GM23338 (cell line): ENCODE results near the gene UMODL1. TPM values are rescaled to one million over a fixed set of nuclear protein-coding genes. Genes with fewer than 3 reads are reported as not detected.

Experiments
- ATAC-seq: fragments of 200-7000 bp; cut with Tn5 transposase; 3 replicates; pipeline ENCODE4 v1.9.1; 2020
- DNase-seq: peaks from one replicate; pipeline ENCODE4 v3.0.0-alpha.2; 2015; ENCODE audit warnings: low spot score
- H2AFZ ChIP-seq: fragments of 200-600 bp; sonication (generic); 2 replicates; pipeline ENCODE4 v1.8.0; 2016; ENCODE audit warnings: antibody characterized with exemption, mild to moderate bottlenecking, moderate library complexity
- H3F3A ChIP-seq: fragments of 200-600 bp; sonication (generic); replicated peaks from 2 replicates; pipeline ENCODE4 v1.8.0; 2017; ENCODE audit warnings: antibody characterized with exemption, mixed run types, low read depth
- H3K27ac ChIP-seq: fragments of 200-600 bp; sonication (generic); 2 replicates; pipeline ENCODE4 v1.6.1; 2016; ENCODE audit warnings: low read depth
- H3K27me3 ChIP-seq: fragments of 200-600 bp; sonication (generic); 2 replicates; pipeline ENCODE4 v1.8.0; 2016; ENCODE audit warnings: mild to moderate bottlenecking, mixed run types, moderate library complexity; ENCODE audit not compliant: insufficient read depth
- H3K36me3 ChIP-seq: fragments of 200-600 bp; sonication (generic); 2 replicates; pipeline ENCODE4 v1.8.0; 2016; ENCODE audit warnings: mild to moderate bottlenecking; ENCODE audit not compliant: insufficient read depth
- H3K4me1 ChIP-seq: fragments of 200-600 bp; sonication (generic); 2 replicates; pipeline ENCODE4 v1.8.0; 2016; ENCODE audit warnings: mild to moderate bottlenecking, moderate library complexity; ENCODE audit not compliant: insufficient read depth
- H3K4me2 ChIP-seq: fragments of 200-600 bp; sonication (generic); 2 replicates; pipeline ENCODE4 v1.7.1; 2017; ENCODE audit warnings: mixed run types
- H3K4me3 ChIP-seq: fragments of 200-600 bp; sonication (generic); 2 replicates; pipeline ENCODE4 v1.6.1; 2016; ENCODE audit warnings: mixed run types
- H3K79me2 ChIP-seq: fragments of 200-600 bp; sonication (generic); replicated peaks from 2 replicates; pipeline ENCODE4 v1.8.0; 2017; ENCODE audit warnings: mild to moderate bottlenecking; ENCODE audit not compliant: insufficient read depth
- H3K9me2 ChIP-seq: fragments of 200-600 bp; sonication (generic); 2 replicates; pipeline ENCODE4 v1.8.0; 2017; ENCODE audit not compliant: insufficient read depth
- H4K20me1 ChIP-seq: fragments of 200-600 bp; sonication (generic); replicated peaks from 2 replicates; pipeline ENCODE4 v1.8.0; 2017; ENCODE audit warnings: mild to moderate bottlenecking; ENCODE audit not compliant: insufficient read depth
- H3K27ac Mint-ChIP-seq: 2 replicates; pipeline ENCODE4 v1.8.0; 2020; ENCODE audit warnings: inconsistent platforms, mild to moderate bottlenecking, moderate library complexity, mixed read lengths
- H3K27me3 Mint-ChIP-seq: 3 replicates; pipeline ENCODE4 v1.8.0; 2022; ENCODE audit warnings: low read depth, mild to moderate bottlenecking, moderate library complexity, mixed read lengths, inconsistent platforms; ENCODE audit not compliant: insufficient read depth, poor library complexity
- H3K36me3 Mint-ChIP-seq: 3 replicates; pipeline ENCODE4 v1.8.0; 2021; ENCODE audit warnings: low read depth, mild to moderate bottlenecking, inconsistent platforms, moderate library complexity, mixed read lengths
- H3K4me1 Mint-ChIP-seq: 3 replicates; pipeline ENCODE4 v1.8.0; 2020; ENCODE audit warnings: mild to moderate bottlenecking, inconsistent platforms, mixed read lengths
- H3K4me3 Mint-ChIP-seq: 3 replicates; pipeline ENCODE4 v1.8.0; 2021; ENCODE audit warnings: moderate library complexity, mild to moderate bottlenecking, inconsistent platforms, mixed read lengths
- H3K9me3 Mint-ChIP-seq: 3 replicates; pipeline ENCODE4 v1.8.0; 2020; ENCODE audit warnings: moderate library complexity, mild to moderate bottlenecking, inconsistent platforms, mixed read lengths
- CREB1 ChIP-seq: fragments of 250-450 bp; sonication (Bioruptor Pico); IDR thresholded peaks from 2 replicates; pipeline ENCODE4 v1.5.0; 2020; ENCODE audit warnings: low read depth, mild to moderate bottlenecking, moderate library complexity
- CTCF ChIP-seq, 2 experiments: fragments of 200-600 bp in 1 of 2; sonication (generic) in 1 of 2; conservative IDR thresholded peaks; 2 replicates each; pipeline versions ENCODE4 v1.5.1 to v1.6.1; 2016 to 2017; ENCODE audit warnings: antibody characterized with exemption in 2 of 2, low read depth in 2 of 2, mild to moderate bottlenecking in 2 of 2, moderate library complexity in 1 of 2
- EZH2phosphoT487 ChIP-seq: fragments of 200-600 bp; sonication (generic); IDR thresholded peaks from one replicate; pipeline ENCODE4 v1.8.1; 2018; ENCODE audit warnings: antibody characterized with exemption; ENCODE audit not compliant: unreplicated experiment
- JUNB ChIP-seq: IDR thresholded peaks from one replicate; pipeline ENCODE4 v1.6.1; 2016; ENCODE audit warnings: antibody characterized with exemption; ENCODE audit not compliant: unreplicated experiment
- POLR2AphosphoS5 ChIP-seq: IDR thresholded peaks from 2 replicates; pipeline ENCODE4 v1.6.1; 2016; ENCODE audit warnings: antibody characterized with exemption, low read depth
- STAT1 ChIP-seq: IDR thresholded peaks from one replicate; pipeline ENCODE4 v1.6.1; 2016; ENCODE audit warnings: antibody characterized with exemption; ENCODE audit not compliant: unreplicated experiment
- ZNF114 ChIP-seq: fragments of 250-450 bp; sonication (Bioruptor Pico); IDR thresholded peaks from 2 replicates; pipeline ENCODE4 v1.5.0; 2020; ENCODE audit warnings: mild to moderate bottlenecking, moderate library complexity
- polyA plus RNA-seq: library from polyadenylated mRNA; unstranded; fragments of >200 nt; fragmentation: Nextera tagmentation; extraction: Ambion mirVana; gene quantifications from 2 replicates; pipeline ENCODE4 v1.2.1, GENCODE V29; 2016
- total RNA-seq: library from RNA; depleted of rRNA; stranded (reverse); fragments of >200 nt; shearing (Covaris generic); gene quantifications from 2 replicates; pipeline ENCODE4 v1.2.3, GENCODE V29; 2014
- TF ChIP-seq, protein P1 (sequence below): IDR thresholded peaks from 2 replicates; pipeline ENCODE4 v1.6.1; 2016; ENCODE audit warnings: antibody characterized with exemption
- TF ChIP-seq, protein P2 (sequence below): IDR thresholded peaks from one replicate; pipeline ENCODE4 v1.6.1; 2018; ENCODE audit warnings: antibody characterized with exemption; ENCODE audit not compliant: unreplicated experiment
- TF ChIP-seq, protein P3 (sequence below): fragments of 250-450 bp; sonication (Bioruptor Pico); IDR thresholded peaks from 2 replicates; pipeline ENCODE4 v1.5.0; 2020; ENCODE audit warnings: mild to moderate bottlenecking, moderate library complexity

UMODL1 gene
- total and polyA plus RNA-seq, 2 experiments from 2014 or later = not detected

DNA sequence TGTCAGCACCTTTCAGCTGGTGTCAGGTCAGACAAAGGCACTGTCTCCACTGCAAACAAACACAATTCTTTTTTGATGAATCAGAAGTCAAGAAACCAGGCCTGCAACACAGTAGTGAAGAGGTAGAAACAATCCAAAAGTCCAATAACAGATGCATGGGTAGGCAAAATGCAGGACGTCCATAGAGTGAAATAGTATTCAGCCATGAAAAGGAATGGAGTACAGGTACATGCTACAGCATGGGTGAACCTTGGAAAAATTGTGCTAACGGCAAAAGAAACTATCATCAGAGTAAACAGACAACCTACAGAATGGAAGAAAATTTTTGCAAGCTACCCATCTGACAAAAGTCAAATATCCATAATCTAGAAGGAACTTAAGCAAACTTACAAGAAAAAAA lies 34.8 kb upstream of the UMODL1 start:
- Histone ChIP-seq H3K9me2 (no peaks in the 10 kb centered on the region), H4K20me1 (no peaks in the 10 kb centered on the region), H3F3A (no peaks in the 10 kb centered on the region)

More for the DNA sequence above, 34.8 kb upstream of the UMODL1 start:
- no peaks in the 10 kb centered on the region for H3K27me3 ChIP-seq
- H3K9me3 Mint-ChIP-seq = peaks cover 3% of the 10 kb centered on the region
- H3K4me1 Mint-ChIP-seq = no peaks in the 10 kb centered on the region; the same call in 2 of the 3 replicates
- H3K36me3 ChIP-seq = no peaks in the 10 kb centered on the region
- H3K4me3 ChIP-seq = no peak overlapping the region
- H2AFZ ChIP-seq = no peak overlapping the region
- no peak overlapping the region for H3K27ac Mint-ChIP-seq
- no peak overlapping the region for H3K27ac ChIP-seq
- DNase-seq = no peak
- no peak overlapping the region for H3K4me2 ChIP-seq
- H3K4me1 ChIP-seq = no peaks in the 10 kb centered on the region
- no peaks in the 10 kb centered on the region for H3K79me2 ChIP-seq
- no peak for ATAC-seq
- H3K36me3 Mint-ChIP-seq = no peaks in the 10 kb centered on the region
- H3K27me3 Mint-ChIP-seq = peaks cover 19% of the 10 kb centered on the region
- TF ChIP-seq, protein P1, sequence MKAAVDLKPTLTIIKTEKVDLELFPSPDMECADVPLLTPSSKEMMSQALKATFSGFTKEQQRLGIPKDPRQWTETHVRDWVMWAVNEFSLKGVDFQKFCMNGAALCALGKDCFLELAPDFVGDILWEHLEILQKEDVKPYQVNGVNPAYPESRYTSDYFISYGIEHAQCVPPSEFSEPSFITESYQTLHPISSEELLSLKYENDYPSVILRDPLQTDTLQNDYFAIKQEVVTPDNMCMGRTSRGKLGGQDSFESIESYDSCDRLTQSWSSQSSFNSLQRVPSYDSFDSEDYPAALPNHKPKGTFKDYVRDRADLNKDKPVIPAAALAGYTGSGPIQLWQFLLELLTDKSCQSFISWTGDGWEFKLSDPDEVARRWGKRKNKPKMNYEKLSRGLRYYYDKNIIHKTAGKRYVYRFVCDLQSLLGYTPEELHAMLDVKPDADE = no peak
- no peak for TF ChIP-seq CTCF (conservative IDR thresholded peaks at IDR 0.05; ENCODE audit: low read depth in 2 of 2)
- TF ChIP-seq STAT1 = no peak
- no peak for TF ChIP-seq CREB1 (CRISPR knock-in tag)
- no peak for TF ChIP-seq JUNB
- no peak for TF ChIP-seq POLR2AphosphoS5
- TF ChIP-seq ZNF114 = no peak
- TF ChIP-seq, protein P2, sequence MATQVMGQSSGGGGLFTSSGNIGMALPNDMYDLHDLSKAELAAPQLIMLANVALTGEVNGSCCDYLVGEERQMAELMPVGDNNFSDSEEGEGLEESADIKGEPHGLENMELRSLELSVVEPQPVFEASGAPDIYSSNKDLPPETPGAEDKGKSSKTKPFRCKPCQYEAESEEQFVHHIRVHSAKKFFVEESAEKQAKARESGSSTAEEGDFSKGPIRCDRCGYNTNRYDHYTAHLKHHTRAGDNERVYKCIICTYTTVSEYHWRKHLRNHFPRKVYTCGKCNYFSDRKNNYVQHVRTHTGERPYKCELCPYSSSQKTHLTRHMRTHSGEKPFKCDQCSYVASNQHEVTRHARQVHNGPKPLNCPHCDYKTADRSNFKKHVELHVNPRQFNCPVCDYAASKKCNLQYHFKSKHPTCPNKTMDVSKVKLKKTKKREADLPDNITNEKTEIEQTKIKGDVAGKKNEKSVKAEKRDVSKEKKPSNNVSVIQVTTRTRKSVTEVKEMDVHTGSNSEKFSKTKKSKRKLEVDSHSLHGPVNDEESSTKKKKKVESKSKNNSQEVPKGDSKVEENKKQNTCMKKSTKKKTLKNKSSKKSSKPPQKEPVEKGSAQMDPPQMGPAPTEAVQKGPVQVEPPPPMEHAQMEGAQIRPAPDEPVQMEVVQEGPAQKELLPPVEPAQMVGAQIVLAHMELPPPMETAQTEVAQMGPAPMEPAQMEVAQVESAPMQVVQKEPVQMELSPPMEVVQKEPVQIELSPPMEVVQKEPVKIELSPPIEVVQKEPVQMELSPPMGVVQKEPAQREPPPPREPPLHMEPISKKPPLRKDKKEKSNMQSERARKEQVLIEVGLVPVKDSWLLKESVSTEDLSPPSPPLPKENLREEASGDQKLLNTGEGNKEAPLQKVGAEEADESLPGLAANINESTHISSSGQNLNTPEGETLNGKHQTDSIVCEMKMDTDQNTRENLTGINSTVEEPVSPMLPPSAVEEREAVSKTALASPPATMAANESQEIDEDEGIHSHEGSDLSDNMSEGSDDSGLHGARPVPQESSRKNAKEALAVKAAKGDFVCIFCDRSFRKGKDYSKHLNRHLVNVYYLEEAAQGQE = no peak
- TF ChIP-seq, protein P3, sequence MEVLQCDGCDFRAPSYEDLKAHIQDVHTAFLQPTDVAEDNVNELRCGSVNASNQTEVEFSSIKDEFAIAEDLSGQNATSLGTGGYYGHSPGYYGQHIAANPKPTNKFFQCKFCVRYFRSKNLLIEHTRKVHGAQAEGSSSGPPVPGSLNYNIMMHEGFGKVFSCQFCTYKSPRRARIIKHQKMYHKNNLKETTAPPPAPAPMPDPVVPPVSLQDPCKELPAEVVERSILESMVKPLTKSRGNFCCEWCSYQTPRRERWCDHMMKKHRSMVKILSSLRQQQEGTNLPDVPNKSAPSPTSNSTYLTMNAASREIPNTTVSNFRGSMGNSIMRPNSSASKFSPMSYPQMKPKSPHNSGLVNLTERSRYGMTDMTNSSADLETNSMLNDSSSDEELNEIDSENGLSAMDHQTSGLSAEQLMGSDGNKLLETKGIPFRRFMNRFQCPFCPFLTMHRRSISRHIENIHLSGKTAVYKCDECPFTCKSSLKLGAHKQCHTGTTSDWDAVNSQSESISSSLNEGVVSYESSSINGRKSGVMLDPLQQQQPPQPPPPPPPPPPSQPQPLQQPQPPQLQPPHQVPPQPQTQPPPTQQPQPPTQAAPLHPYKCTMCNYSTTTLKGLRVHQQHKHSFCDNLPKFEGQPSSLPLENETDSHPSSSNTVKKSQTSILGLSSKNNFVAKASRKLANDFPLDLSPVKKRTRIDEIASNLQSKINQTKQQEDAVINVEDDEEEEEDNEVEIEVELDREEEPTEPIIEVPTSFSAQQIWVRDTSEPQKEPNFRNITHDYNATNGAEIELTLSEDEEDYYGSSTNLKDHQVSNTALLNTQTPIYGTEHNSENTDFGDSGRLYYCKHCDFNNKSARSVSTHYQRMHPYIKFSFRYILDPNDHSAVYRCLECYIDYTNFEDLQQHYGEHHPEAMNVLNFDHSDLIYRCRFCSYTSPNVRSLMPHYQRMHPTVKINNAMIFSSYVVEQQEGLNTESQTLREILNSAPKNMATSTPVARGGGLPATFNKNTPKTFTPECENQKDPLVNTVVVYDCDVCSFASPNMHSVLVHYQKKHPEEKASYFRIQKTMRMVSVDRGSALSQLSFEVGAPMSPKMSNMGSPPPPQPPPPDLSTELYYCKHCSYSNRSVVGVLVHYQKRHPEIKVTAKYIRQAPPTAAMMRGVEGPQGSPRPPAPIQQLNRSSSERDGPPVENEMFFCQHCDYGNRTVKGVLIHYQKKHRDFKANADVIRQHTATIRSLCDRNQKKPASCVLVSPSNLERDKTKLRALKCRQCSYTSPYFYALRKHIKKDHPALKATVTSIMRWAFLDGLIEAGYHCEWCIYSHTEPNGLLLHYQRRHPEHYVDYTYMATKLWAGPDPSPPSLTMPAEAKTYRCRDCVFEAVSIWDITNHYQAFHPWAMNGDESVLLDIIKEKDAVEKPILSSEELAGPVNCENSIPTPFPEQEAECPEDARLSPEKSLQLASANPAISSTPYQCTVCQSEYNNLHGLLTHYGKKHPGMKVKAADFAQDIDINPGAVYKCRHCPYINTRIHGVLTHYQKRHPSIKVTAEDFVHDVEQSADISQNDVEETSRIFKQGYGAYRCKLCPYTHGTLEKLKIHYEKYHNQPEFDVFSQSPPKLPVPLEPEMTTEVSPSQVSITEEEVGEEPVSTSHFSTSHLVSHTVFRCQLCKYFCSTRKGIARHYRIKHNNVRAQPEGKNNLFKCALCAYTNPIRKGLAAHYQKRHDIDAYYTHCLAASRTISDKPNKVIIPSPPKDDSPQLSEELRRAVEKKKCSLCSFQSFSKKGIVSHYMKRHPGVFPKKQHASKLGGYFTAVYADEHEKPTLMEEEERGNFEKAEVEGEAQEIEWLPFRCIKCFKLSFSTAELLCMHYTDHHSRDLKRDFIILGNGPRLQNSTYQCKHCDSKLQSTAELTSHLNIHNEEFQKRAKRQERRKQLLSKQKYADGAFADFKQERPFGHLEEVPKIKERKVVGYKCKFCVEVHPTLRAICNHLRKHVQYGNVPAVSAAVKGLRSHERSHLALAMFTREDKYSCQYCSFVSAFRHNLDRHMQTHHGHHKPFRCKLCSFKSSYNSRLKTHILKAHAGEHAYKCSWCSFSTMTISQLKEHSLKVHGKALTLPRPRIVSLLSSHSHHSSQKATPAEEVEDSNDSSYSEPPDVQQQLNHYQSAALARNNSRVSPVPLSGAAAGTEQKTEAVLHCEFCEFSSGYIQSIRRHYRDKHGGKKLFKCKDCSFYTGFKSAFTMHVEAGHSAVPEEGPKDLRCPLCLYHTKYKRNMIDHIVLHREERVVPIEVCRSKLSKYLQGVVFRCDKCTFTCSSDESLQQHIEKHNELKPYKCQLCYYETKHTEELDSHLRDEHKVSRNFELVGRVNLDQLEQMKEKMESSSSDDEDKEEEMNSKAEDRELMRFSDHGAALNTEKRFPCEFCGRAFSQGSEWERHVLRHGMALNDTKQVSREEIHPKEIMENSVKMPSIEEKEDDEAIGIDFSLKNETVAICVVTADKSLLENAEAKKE (CRISPR knock-in tag) = no peak
- no peak for TF ChIP-seq EZH2phosphoT487
- H3K4me3 Mint-ChIP-seq = no peak overlapping the region
